ENCODE measurements around the gene SP9. TPM values are rescaled to one million over a fixed set of nuclear protein-coding genes. Genes with fewer than 3 reads are reported as not detected.

The SP9 gene
- total RNA-seq, 1 experiment from 2014 or later, result 0.15 TPM

DNA sequence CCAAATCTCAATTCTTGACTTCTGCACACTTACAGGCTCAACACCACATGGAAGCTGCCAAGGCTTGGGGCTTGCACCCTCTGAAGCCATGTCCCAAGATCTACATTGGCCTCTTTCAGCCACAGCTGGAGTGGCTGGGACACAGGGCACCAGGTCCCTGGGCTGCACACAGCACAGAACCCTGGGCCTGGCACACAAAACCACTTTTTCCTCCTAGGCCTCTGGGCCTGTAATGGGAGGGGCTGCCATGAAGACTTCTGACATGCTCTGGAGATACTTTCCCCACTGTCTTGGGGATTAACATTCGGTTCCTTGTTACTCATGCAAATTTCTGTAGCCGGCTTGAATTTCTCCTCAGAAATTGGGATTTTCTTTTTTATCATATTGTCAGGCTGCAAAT, 29.9 kb downstream of the SP9 start:
- Histone ChIP-seq H3K9me3 (ENCODE audit: low read depth, low read length, poor library complexity, severe bottlenecking) (no peaks in the 10 kb centered on the region), H3K27ac (ENCODE audit: low read depth, low read length, poor library complexity, severe bottlenecking) (no peak overlapping the region), H3K4me1 (ENCODE audit: insufficient read depth, low read length, poor library complexity, severe bottlenecking) (no peaks in the 10 kb centered on the region), H3K27me3 (replicated peaks; ENCODE audit: insufficient read depth, low read depth, low read length, poor library complexity) (no peaks in the 10 kb centered on the region), H3K4me3 (ENCODE audit: low read depth, low read length, poor library complexity, severe bottlenecking) (no peak overlapping the region), H3K36me3 (ENCODE audit: insufficient read depth, low read length, poor library complexity, severe bottlenecking) (peaks cover 2% of the 10 kb centered on the region)
- no TSS peak for BruUV-seq (replicated peaks)
- no peak for DNase-seq (ENCODE audit: low spot score)
- POLR2A ChIA-PET (ENCODE audit: low non-redundant PET), result no interaction called here
- TF ChIP-seq EZH2 (IDR thresholded peaks at IDR 0.05; ENCODE audit: borderline replicate concordance, low read depth, low read length, poor library complexity, severe bottlenecking), result no peak
- TF ChIP-seq, protein P1, sequence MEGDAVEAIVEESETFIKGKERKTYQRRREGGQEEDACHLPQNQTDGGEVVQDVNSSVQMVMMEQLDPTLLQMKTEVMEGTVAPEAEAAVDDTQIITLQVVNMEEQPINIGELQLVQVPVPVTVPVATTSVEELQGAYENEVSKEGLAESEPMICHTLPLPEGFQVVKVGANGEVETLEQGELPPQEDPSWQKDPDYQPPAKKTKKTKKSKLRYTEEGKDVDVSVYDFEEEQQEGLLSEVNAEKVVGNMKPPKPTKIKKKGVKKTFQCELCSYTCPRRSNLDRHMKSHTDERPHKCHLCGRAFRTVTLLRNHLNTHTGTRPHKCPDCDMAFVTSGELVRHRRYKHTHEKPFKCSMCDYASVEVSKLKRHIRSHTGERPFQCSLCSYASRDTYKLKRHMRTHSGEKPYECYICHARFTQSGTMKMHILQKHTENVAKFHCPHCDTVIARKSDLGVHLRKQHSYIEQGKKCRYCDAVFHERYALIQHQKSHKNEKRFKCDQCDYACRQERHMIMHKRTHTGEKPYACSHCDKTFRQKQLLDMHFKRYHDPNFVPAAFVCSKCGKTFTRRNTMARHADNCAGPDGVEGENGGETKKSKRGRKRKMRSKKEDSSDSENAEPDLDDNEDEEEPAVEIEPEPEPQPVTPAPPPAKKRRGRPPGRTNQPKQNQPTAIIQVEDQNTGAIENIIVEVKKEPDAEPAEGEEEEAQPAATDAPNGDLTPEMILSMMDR (conservative IDR thresholded peaks at IDR 0.05; ENCODE audit: low read depth, low read length), result no peak
- intact Hi-C loops (cut with micrococcal nuclease; ENCODE audit: unreplicated experiment), result no loop called here
- CTCF ChIA-PET, result no interaction called here

DNA sequence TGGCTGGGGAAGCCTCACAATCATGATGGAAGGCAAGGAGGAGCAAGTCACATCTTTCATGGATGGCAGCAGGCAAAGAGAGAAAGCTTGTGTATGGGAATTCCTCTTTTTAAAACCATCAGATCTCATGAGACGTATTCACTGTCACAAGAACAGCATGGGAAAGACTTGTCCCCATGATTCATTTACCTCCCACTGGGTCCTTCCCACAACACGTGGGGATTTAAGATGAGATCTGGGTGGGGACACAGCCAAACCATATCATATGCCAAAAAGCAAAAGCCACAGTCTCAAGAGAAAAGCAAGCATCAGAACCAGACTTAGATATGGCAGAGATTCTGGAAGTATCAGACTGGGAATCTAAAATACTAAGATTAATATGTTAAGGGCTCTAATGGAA, 30.8 kb downstream of the SP9 start:
- Histone ChIP-seq H3K9me3 (ENCODE audit: low read depth, low read length, poor library complexity, severe bottlenecking) (no peaks in the 10 kb centered on the region), H3K27ac (ENCODE audit: low read depth, low read length, poor library complexity, severe bottlenecking) (no peak overlapping the region), H3K27me3 (replicated peaks; ENCODE audit: insufficient read depth, low read depth, low read length, poor library complexity) (no peaks in the 10 kb centered on the region), H3K4me3 (ENCODE audit: low read depth, low read length, poor library complexity, severe bottlenecking) (no peak overlapping the region), H3K36me3 (ENCODE audit: insufficient read depth, low read length, poor library complexity, severe bottlenecking) (peaks cover 4% of the 10 kb centered on the region), H3K4me1 (ENCODE audit: insufficient read depth, low read length, poor library complexity, severe bottlenecking) (no peaks in the 10 kb centered on the region)
- ChIA-PET CTCF (no interaction called here), POLR2A (ENCODE audit: low non-redundant PET) (no interaction called here)
- intact Hi-C loops (cut with micrococcal nuclease; ENCODE audit: unreplicated experiment), result no loop called here
- no peak for TF ChIP-seq EZH2 (IDR thresholded peaks at IDR 0.05; ENCODE audit: borderline replicate concordance, low read depth, low read length, poor library complexity, severe bottlenecking)
- TF ChIP-seq, protein P1 (conservative IDR thresholded peaks at IDR 0.05; ENCODE audit: low read depth, low read length), result no peak
- BruUV-seq (replicated peaks), result no TSS peak
- DNase-seq (ENCODE audit: low spot score), result peak; percentile 41

DNA sequence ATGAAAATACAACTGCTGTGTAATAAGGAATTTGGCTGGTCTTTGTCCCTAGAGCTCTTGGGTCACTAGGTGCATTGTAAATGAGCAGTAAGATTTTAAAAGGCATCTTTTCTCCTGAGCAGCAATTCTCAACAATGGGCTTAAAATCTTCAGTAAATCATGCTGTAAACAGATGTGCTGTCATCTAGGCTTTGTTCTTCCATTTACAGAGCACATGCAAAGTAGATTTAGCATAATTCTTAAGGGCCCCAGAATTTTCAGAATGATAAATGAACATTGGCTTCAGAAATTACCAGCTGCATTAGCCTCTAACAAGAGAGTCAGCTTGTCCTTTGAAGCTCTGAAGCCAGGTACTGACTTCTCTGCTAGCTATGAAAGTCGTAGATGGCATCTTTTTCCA, 33.9 kb downstream of the SP9 start:
- no peaks in the 10 kb centered on the region for H3K4me1 ChIP-seq (ENCODE audit: insufficient read depth, low read length, poor library complexity, severe bottlenecking)
- no peak for DNase-seq (ENCODE audit: low spot score)
- no TSS peak for BruUV-seq (replicated peaks)
- no peaks in the 10 kb centered on the region for H3K9me3 ChIP-seq (ENCODE audit: low read depth, low read length, poor library complexity, severe bottlenecking)
- intact Hi-C loops (cut with micrococcal nuclease; ENCODE audit: unreplicated experiment), result no loop called here
- no peak overlapping the region for H3K27ac ChIP-seq (ENCODE audit: low read depth, low read length, poor library complexity, severe bottlenecking)
- no peak overlapping the region for H3K4me3 ChIP-seq (ENCODE audit: low read depth, low read length, poor library complexity, severe bottlenecking)
- ChIA-PET POLR2A (ENCODE audit: low non-redundant PET) (no interaction called here), CTCF (no interaction called here)
- H3K36me3 ChIP-seq (ENCODE audit: insufficient read depth, low read length, poor library complexity, severe bottlenecking), result peaks cover 4% of the 10 kb centered on the region
- TF ChIP-seq, protein P1 (conservative IDR thresholded peaks at IDR 0.05; ENCODE audit: low read depth, low read length), result no peak
- no peak for TF ChIP-seq EZH2 (IDR thresholded peaks at IDR 0.05; ENCODE audit: borderline replicate concordance, low read depth, low read length, poor library complexity, severe bottlenecking)
- H3K27me3 ChIP-seq (replicated peaks; ENCODE audit: insufficient read depth, low read depth, low read length, poor library complexity), result no peaks in the 10 kb centered on the region
